Endothelial cell of umbilical vein (primary cell): Measurements from ENCODE around the gene PRCD.

Experiments
- EZH2 ChIP-seq: IDR thresholded peaks from 2 replicates; pipeline ENCODE4 v1.6.1; 2012; ENCODE audit warnings: borderline replicate concordance, low read depth, mild to moderate bottlenecking, moderate library complexity, low read length, inconsistent platforms; ENCODE audit not compliant: severe bottlenecking
- GATA2 ChIP-seq: IDR thresholded peaks from 2 replicates; pipeline ENCODE4 v1.7.0; 2011; ENCODE audit warnings: low read depth, mild to moderate bottlenecking, moderate library complexity, mixed read lengths, low read length; ENCODE audit not compliant: insufficient read length, insufficient read depth
- MYC ChIP-seq: IDR thresholded peaks from one replicate; pipeline ENCODE4 v1.6.1; 2011; ENCODE audit warnings: mild to moderate bottlenecking, low read depth, low read length
- POLR2A ChIP-seq: IDR thresholded peaks from 2 replicates; pipeline ENCODE4 v1.6.1; 2012; ENCODE audit warnings: low read depth, mild to moderate bottlenecking, control low read depth, low read length
- POLR2AphosphoS5 ChIP-seq: IDR thresholded peaks from 2 replicates; pipeline ENCODE4 v1.6.1; 2012; ENCODE audit warnings: low read depth, mild to moderate bottlenecking, control low read depth, low read length, moderate library complexity; ENCODE audit not compliant: insufficient read depth
- TF ChIP-seq, protein P1 (sequence below), 2 donors: IDR thresholded peaks; 1 replicate in 1 of 2; 2 replicates in 1 of 2; pipeline ENCODE4 v1.5.1; 2011; ENCODE audit warnings: low read length in 2 of 2, mild to moderate bottlenecking in 2 of 2, moderate library complexity in 2 of 2, control low read depth in 1 of 2, inconsistent platforms in 1 of 2, low read depth in 1 of 2; ENCODE audit not compliant: insufficient read depth in 1 of 2; ENCODE audit errors: extremely low read depth in 1 of 2

DNA sequence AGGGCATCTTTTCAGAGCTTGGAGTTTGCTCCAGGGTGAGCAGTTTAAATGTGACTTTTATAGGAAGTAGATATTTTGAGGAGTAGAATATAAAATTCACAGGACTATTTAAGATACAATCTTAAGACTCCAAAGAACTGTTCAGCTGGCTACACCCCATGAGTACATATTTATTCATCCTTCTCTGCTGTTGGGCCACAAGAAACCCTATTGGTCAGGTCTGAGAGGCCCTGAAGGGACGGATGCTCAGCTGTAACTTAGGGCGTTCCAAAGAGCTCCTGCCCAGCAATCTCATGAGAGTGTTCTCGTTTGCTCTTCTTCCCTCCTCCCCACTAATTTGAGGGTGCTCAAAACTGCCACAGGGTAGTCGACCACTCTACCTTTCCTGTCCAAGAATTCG is 38.5 kb downstream of the PRCD start:
- TF ChIP-seq POLR2A, result no peak
- TF ChIP-seq, protein P1, sequence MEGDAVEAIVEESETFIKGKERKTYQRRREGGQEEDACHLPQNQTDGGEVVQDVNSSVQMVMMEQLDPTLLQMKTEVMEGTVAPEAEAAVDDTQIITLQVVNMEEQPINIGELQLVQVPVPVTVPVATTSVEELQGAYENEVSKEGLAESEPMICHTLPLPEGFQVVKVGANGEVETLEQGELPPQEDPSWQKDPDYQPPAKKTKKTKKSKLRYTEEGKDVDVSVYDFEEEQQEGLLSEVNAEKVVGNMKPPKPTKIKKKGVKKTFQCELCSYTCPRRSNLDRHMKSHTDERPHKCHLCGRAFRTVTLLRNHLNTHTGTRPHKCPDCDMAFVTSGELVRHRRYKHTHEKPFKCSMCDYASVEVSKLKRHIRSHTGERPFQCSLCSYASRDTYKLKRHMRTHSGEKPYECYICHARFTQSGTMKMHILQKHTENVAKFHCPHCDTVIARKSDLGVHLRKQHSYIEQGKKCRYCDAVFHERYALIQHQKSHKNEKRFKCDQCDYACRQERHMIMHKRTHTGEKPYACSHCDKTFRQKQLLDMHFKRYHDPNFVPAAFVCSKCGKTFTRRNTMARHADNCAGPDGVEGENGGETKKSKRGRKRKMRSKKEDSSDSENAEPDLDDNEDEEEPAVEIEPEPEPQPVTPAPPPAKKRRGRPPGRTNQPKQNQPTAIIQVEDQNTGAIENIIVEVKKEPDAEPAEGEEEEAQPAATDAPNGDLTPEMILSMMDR (IDR thresholded peaks at IDR 0.05; ENCODE audit: extremely low read depth in 1 of 2, insufficient read depth in 1 of 2, low read depth in 1 of 2, low read length in 2 of 2), result no peak
- TF ChIP-seq GATA2, result no peak
- TF ChIP-seq EZH2, result no peak
- TF ChIP-seq POLR2AphosphoS5, result no peak
- no peak for TF ChIP-seq MYC
